Measurements from ENCODE around the gene SPACA4. TPM values are rescaled to one million over a fixed set of nuclear protein-coding genes. Genes with fewer than 3 reads are reported as not detected.

The SPACA4 gene
- total RNA-seq, 1 experiment from 2014 or later = not detected

DNA sequence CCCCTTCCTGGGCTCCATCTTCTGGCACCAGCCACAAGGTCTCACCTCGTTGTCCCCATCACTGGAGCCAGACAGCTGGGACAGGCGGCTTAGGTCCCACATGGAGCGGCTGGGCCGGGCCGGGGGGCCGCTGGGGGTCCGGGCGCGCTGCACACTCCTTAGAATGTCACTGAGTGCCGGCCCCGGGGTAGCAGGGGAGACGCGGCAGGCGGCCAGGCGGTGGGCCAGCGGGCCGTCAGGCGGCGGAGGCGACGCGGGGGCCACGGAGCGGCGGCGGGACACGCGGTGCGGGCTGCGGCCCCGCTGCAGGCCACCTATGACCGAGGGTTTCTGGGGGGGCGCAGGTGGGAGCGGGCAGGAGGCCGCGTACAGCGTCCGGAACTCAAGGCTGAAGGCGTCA lies 3.1 kb upstream of the SPACA4 start:
- H3K4me2 ChIP-seq (ENCODE audit: low read depth, low read length, poor library complexity, severe bottlenecking) = no peak overlapping the region
- no peak overlapping the region for H3K9ac ChIP-seq (ENCODE audit: low read length)
- DNase-seq = no peak
- no peaks in the 10 kb centered on the region for H4K20me1 ChIP-seq (ENCODE audit: insufficient read depth, low read depth, low read length)
- no peaks in the 10 kb centered on the region for H3K9me2 ChIP-seq (replicated peaks; ENCODE audit: insufficient read depth, low read length)
- no peaks in the 10 kb centered on the region; the same call in 1 of the 2 replicates for H3K36me3 ChIP-seq (ENCODE audit: insufficient read depth, low read length)
- H3K4me3 ChIP-seq (ENCODE audit: low read length) = no peak overlapping the region
- H3K79me2 ChIP-seq (ENCODE audit: low read length) = no peaks in the 10 kb centered on the region
- no peaks in the 10 kb centered on the region for H3K9me3 ChIP-seq (ENCODE audit: low read length)
- H3K4me1 ChIP-seq (ENCODE audit: low read length) = no peaks in the 10 kb centered on the region
- H3K27ac ChIP-seq (ENCODE audit: low read length) = no peak overlapping the region
- no peaks in the 10 kb centered on the region for H3K27me3 ChIP-seq (ENCODE audit: low read length)
- H2AFZ ChIP-seq (ENCODE audit: low read length) = no peak overlapping the region

DNA sequence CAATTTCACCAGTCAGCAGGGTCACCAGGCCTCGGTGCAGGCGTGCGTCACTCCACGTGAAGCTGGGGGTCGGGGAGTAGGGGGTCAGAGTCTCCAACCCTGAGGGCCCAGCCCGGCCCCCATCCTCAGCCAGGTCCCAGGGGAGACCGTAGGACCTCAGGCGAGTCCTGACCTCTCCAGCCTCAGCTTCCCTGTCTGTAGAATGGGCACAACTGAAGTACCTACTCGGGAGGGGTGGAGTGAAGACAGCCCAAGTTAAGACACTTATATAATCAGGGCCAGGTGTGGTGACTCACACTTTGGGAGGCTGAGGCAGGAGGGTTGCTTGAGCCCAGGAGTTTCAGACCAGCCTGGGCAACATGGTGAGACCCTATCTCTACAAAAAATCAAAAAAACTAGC lies 2.7 kb upstream of the SPACA4 start:
- Histone ChIP-seq H3K9ac (ENCODE audit: low read length) (no peak overlapping the region), H3K27me3 (ENCODE audit: low read length) (no peaks in the 10 kb centered on the region), H3K4me1 (ENCODE audit: low read length) (peaks cover under 1% of the 10 kb centered on the region; the same call in 1 of the 2 replicates), H3K9me2 (replicated peaks; ENCODE audit: insufficient read depth, low read length) (no peaks in the 10 kb centered on the region), H3K36me3 (ENCODE audit: insufficient read depth, low read length) (no peaks in the 10 kb centered on the region; the same call in 1 of the 2 replicates), H3K4me3 (ENCODE audit: low read length) (no peak overlapping the region), H3K9me3 (ENCODE audit: low read length) (no peaks in the 10 kb centered on the region), H3K79me2 (ENCODE audit: low read length) (no peaks in the 10 kb centered on the region), H4K20me1 (ENCODE audit: insufficient read depth, low read depth, low read length) (no peaks in the 10 kb centered on the region), H3K4me2 (ENCODE audit: low read depth, low read length, poor library complexity, severe bottlenecking) (no peak overlapping the region), H3K27ac (ENCODE audit: low read length) (no peak overlapping the region), H2AFZ (ENCODE audit: low read length) (no peak overlapping the region)
- no peak for DNase-seq

- Histone ChIP-seq H3K4me1 (ENCODE audit: low read length) (peaks cover 3% of the 10 kb centered on the region; the same call in 1 of the 2 replicates), H3K4me2 (ENCODE audit: low read depth, low read length, poor library complexity, severe bottlenecking) (no peak overlapping the region), H3K4me3 (ENCODE audit: low read length) (no peak overlapping the region), H3K27ac (ENCODE audit: low read length) (no peak overlapping the region), H3K27me3 (ENCODE audit: low read length) (no peaks in the 10 kb centered on the region), H3K36me3 (ENCODE audit: insufficient read depth, low read length) (no peaks in the 10 kb centered on the region; the same call in 1 of the 2 replicates), H3K79me2 (ENCODE audit: low read length) (no peaks in the 10 kb centered on the region), H3K9ac (ENCODE audit: low read length) (no peak overlapping the region), H3K9me3 (ENCODE audit: low read length) (no peaks in the 10 kb centered on the region), H4K20me1 (ENCODE audit: insufficient read depth, low read depth, low read length) (no peaks in the 10 kb centered on the region), H3K9me2 (replicated peaks; ENCODE audit: insufficient read depth, low read length) (no peaks in the 10 kb centered on the region), H2AFZ (ENCODE audit: low read length) (no peak overlapping the region)
- no peak for DNase-seq
These were observed 815 bp downstream of the SPACA4 start for GRCh38 chr19:48607359-48607755.

GRCh38 chr19:48608798-48609263 lies 2.3 kb downstream of the SPACA4 start:
- H3K9me2 ChIP-seq (replicated peaks; ENCODE audit: insufficient read depth, low read length) = no peaks in the 10 kb centered on the region
- peaks cover 3% of the 10 kb centered on the region; the same call in 1 of the 2 replicates for H3K4me1 ChIP-seq (ENCODE audit: low read length)
- no peak overlapping the region for H3K4me2 ChIP-seq (ENCODE audit: low read depth, low read length, poor library complexity, severe bottlenecking)
- H3K4me3 ChIP-seq (ENCODE audit: low read length) = no peak overlapping the region
- H3K27me3 ChIP-seq (ENCODE audit: low read length) = no peaks in the 10 kb centered on the region
- H2AFZ ChIP-seq (ENCODE audit: low read length) = no peak overlapping the region
- no peaks in the 10 kb centered on the region; the same call in 1 of the 2 replicates for H3K36me3 ChIP-seq (ENCODE audit: insufficient read depth, low read length)
- DNase-seq = peak; percentile 86
- no peak overlapping the region for H3K27ac ChIP-seq (ENCODE audit: low read length)
- no peaks in the 10 kb centered on the region for H3K9me3 ChIP-seq (ENCODE audit: low read length)
- H3K9ac ChIP-seq (ENCODE audit: low read length) = no peak overlapping the region
- H4K20me1 ChIP-seq (ENCODE audit: insufficient read depth, low read depth, low read length) = no peaks in the 10 kb centered on the region
- H3K79me2 ChIP-seq (ENCODE audit: low read length) = no peaks in the 10 kb centered on the region

DNA sequence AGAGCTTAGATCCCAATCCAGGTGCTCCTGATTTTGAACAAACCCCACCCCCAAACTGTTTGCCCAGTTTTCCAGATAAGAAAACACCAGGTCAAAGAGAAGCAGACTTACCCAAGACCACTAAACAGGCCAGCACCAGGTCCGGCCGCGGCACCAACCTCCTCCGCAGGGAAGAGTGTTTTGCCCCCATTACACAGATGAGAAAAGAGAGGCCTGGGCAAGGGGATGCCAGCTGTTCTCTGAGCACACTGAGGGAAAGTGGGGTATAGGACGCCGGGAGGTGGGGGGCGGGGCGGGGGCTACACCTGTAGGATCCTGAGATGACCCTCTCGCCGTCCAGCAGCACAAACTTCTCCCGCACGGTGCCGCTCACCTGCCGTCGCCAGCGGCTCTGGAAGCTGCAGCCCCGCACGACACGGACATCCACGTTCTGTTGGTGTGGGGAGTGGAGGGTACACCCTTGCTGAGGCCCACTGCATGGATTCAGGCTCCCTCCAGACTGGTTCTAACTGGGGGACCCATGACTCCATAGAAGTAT lies 3.1 kb downstream of the SPACA4 start:
- H3K27ac ChIP-seq (ENCODE audit: low read length) = no peak overlapping the region
- no peaks in the 10 kb centered on the region for H3K27me3 ChIP-seq (ENCODE audit: low read length)
- no peaks in the 10 kb centered on the region for H3K9me3 ChIP-seq (ENCODE audit: low read length)
- peaks cover 3% of the 10 kb centered on the region; the same call in 1 of the 2 replicates for H3K4me1 ChIP-seq (ENCODE audit: low read length)
- no peak overlapping the region for H3K9ac ChIP-seq (ENCODE audit: low read length)
- no peak for DNase-seq
- no peak overlapping the region for H2AFZ ChIP-seq (ENCODE audit: low read length)
- H3K4me3 ChIP-seq (ENCODE audit: low read length) = no peak overlapping the region
- no peaks in the 10 kb centered on the region for H3K79me2 ChIP-seq (ENCODE audit: low read length)
- no peaks in the 10 kb centered on the region for H4K20me1 ChIP-seq (ENCODE audit: insufficient read depth, low read depth, low read length)
- H3K9me2 ChIP-seq (replicated peaks; ENCODE audit: insufficient read depth, low read length) = no peaks in the 10 kb centered on the region
- H3K36me3 ChIP-seq (ENCODE audit: insufficient read depth, low read length) = no peaks in the 10 kb centered on the region; the same call in 1 of the 2 replicates
- no peak overlapping the region for H3K4me2 ChIP-seq (ENCODE audit: low read depth, low read length, poor library complexity, severe bottlenecking)

- H3K4me3 ChIP-seq (ENCODE audit: low read length) = no peak overlapping the region
- H4K20me1 ChIP-seq (ENCODE audit: insufficient read depth, low read depth, low read length) = peaks cover 6% of the 10 kb centered on the region
- DNase-seq = no peak
- no peaks in the 10 kb centered on the region for H3K27me3 ChIP-seq (ENCODE audit: low read length)
- H3K9ac ChIP-seq (ENCODE audit: low read length) = no peak overlapping the region
- H3K79me2 ChIP-seq (ENCODE audit: low read length) = peaks cover 5% of the 10 kb centered on the region
- H3K4me1 ChIP-seq (ENCODE audit: low read length) = peaks cover 8% of the 10 kb centered on the region
- H3K4me2 ChIP-seq (ENCODE audit: low read depth, low read length, poor library complexity, severe bottlenecking) = no peak overlapping the region
- H3K9me2 ChIP-seq (replicated peaks; ENCODE audit: insufficient read depth, low read length) = no peaks in the 10 kb centered on the region
- H3K27ac ChIP-seq (ENCODE audit: low read length) = no peak overlapping the region
- no peaks in the 10 kb centered on the region for H3K9me3 ChIP-seq (ENCODE audit: low read length)
- H3K36me3 ChIP-seq (ENCODE audit: insufficient read depth, low read length) = peaks cover 18% of the 10 kb centered on the region
- H2AFZ ChIP-seq (ENCODE audit: low read length) = no peak overlapping the region
These were observed 5.3 kb downstream of the SPACA4 start for GRCh38 chr19:48611872-48612271.

- no peak overlapping the region for H3K4me3 ChIP-seq (ENCODE audit: low read length)
- H3K36me3 ChIP-seq (ENCODE audit: insufficient read depth, low read length) = peaks cover 32% of the 10 kb centered on the region
- no peak overlapping the region for H3K4me2 ChIP-seq (ENCODE audit: low read depth, low read length, poor library complexity, severe bottlenecking)
These were observed 6.7 kb downstream of the SPACA4 start for GRCh38 chr19:48613024-48613851.

GRCh38 chr19:48613852-48614435 lies 7.4 kb downstream of the SPACA4 start:
- no peak overlapping the region for H3K4me2 ChIP-seq (ENCODE audit: low read depth, low read length, poor library complexity, severe bottlenecking)
- H3K27ac ChIP-seq (ENCODE audit: low read length) = no peak overlapping the region
- peaks cover 19% of the 10 kb centered on the region for H3K4me1 ChIP-seq (ENCODE audit: low read length)
- no peak overlapping the region for H2AFZ ChIP-seq (ENCODE audit: low read length)
- no peaks in the 10 kb centered on the region for H3K9me3 ChIP-seq (ENCODE audit: low read length)
- H3K4me3 ChIP-seq (ENCODE audit: low read length) = no peak overlapping the region
- peaks cover 25% of the 10 kb centered on the region for H3K79me2 ChIP-seq (ENCODE audit: low read length)
- H4K20me1 ChIP-seq (ENCODE audit: insufficient read depth, low read depth, low read length) = peaks cover 25% of the 10 kb centered on the region
- H3K9me2 ChIP-seq (replicated peaks; ENCODE audit: insufficient read depth, low read length) = no peaks in the 10 kb centered on the region
- H3K9ac ChIP-seq (ENCODE audit: low read length) = no peak overlapping the region
- no peaks in the 10 kb centered on the region for H3K27me3 ChIP-seq (ENCODE audit: low read length)
- peaks cover 37% of the 10 kb centered on the region for H3K36me3 ChIP-seq (ENCODE audit: insufficient read depth, low read length)
- DNase-seq = no peak

More at GRCh38 chr19:48613024-48613851, 6.7 kb downstream of the SPACA4 start:
- H3K27ac ChIP-seq (ENCODE audit: low read length) = no peak overlapping the region
- peaks cover 19% of the 10 kb centered on the region for H4K20me1 ChIP-seq (ENCODE audit: insufficient read depth, low read depth, low read length)
- no peak overlapping the region for H2AFZ ChIP-seq (ENCODE audit: low read length)
- H3K9ac ChIP-seq (ENCODE audit: low read length) = no peak overlapping the region
- no peaks in the 10 kb centered on the region for H3K9me3 ChIP-seq (ENCODE audit: low read length)
- no peaks in the 10 kb centered on the region for H3K9me2 ChIP-seq (replicated peaks; ENCODE audit: insufficient read depth, low read length)
- H3K4me1 ChIP-seq (ENCODE audit: low read length) = peaks cover 20% of the 10 kb centered on the region
- peaks cover 18% of the 10 kb centered on the region for H3K79me2 ChIP-seq (ENCODE audit: low read length)
- DNase-seq = peak; percentile 63
- H3K27me3 ChIP-seq (ENCODE audit: low read length) = no peaks in the 10 kb centered on the region

Data from Karpas-422 (cell line).